ENCODE data around the gene GRK5.

Gene GRK5

DNA sequence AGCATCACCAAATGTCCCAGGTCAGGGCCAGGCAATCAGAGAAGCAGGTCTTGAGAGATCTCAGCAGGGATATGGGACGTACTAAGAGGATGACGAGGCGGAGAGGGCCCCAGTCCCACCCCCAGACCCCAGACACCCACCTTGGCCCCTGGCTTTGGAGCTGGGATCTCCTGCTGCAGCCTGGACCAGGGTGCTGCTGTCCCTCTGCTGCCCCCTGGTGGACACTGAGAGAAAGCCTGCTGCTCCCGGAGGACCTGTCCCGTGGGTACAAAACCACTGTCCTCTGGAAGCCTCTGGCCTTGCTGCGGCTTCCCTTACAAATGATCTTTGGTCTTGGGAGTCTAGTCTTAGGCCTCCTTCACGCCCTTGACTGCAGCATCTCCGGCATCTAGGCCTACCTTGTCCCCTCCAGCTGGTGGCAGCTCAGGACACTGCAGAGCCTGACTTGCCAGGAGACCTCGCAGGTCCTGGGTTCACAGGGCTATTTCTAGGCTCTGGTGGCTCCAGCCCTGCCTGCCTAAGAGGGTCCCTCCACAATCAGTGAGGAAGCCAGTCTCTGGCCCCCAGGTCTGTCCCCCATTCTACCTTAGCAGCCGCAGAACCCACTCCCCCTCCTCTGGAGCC lies 238.1 kb downstream of the GRK5 start:
- no peak for TF ChIP-seq EZH2 (optimal IDR thresholded peaks at IDR 0.05; ENCODE audit: low read depth, low read length)
- TF ChIP-seq, protein P1, sequence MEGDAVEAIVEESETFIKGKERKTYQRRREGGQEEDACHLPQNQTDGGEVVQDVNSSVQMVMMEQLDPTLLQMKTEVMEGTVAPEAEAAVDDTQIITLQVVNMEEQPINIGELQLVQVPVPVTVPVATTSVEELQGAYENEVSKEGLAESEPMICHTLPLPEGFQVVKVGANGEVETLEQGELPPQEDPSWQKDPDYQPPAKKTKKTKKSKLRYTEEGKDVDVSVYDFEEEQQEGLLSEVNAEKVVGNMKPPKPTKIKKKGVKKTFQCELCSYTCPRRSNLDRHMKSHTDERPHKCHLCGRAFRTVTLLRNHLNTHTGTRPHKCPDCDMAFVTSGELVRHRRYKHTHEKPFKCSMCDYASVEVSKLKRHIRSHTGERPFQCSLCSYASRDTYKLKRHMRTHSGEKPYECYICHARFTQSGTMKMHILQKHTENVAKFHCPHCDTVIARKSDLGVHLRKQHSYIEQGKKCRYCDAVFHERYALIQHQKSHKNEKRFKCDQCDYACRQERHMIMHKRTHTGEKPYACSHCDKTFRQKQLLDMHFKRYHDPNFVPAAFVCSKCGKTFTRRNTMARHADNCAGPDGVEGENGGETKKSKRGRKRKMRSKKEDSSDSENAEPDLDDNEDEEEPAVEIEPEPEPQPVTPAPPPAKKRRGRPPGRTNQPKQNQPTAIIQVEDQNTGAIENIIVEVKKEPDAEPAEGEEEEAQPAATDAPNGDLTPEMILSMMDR (IDR thresholded peaks at IDR 0.05; ENCODE audit: low read length): peak; percentile 92
- Histone ChIP-seq H3F3A (ENCODE audit: insufficient read depth, low read length) (no peaks in the 10 kb centered on the region), H3K4me3 (ENCODE audit: low read length) (no peak overlapping the region), H3K79me2 (ENCODE audit: low read length) (no peaks in the 10 kb centered on the region), H3K9me3 (replicated peaks; ENCODE audit: insufficient read depth, low read length) (no peaks in the 10 kb centered on the region), H3K4me1 (ENCODE audit: low read length) (no peaks in the 10 kb centered on the region), H4K20me1 (ENCODE audit: insufficient read depth, low read length) (peaks cover 3% of the 10 kb centered on the region; the same call in 1 of the 2 replicates), H3K27ac (ENCODE audit: low read length) (no peak overlapping the region), H2AFZ (ENCODE audit: low read length) (no peak overlapping the region), H3K36me3 (replicated peaks; ENCODE audit: insufficient read depth, low read length) (no peaks in the 10 kb centered on the region), H3K27me3 (replicated peaks; ENCODE audit: insufficient read depth, low read length) (no peaks in the 10 kb centered on the region), H3K9me2 (replicated peaks; ENCODE audit: insufficient read depth, low read length) (no peaks in the 10 kb centered on the region), H3K4me2 (ENCODE audit: low read depth, low read length) (no peak overlapping the region), H3K9ac (ENCODE audit: low read length) (no peak overlapping the region)
- peak; percentile 68 for DNase-seq

DNA sequence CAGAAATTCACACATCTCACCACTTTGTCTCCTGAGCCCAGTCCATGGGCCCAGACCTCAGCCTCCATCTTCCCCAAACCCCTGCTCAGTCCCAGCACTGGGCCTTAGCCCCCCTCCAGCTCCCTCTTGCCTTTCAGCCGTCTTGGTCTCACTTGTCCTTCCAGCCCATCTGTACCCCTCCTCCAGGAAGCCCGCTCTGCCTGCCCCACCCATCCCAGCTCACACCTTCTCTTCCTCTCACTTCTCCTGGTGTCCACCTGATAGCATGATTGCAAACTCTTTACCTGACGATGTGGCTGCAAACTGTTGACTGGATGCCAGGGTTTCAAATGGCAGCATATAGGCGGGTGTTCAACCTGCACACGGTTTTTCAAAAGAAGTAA lies 238.6 kb downstream of the GRK5 start:
- no peak overlapping the region for H3K9ac ChIP-seq (ENCODE audit: low read length)
- H3K4me2 ChIP-seq (ENCODE audit: low read depth, low read length): no peak overlapping the region

DNA sequence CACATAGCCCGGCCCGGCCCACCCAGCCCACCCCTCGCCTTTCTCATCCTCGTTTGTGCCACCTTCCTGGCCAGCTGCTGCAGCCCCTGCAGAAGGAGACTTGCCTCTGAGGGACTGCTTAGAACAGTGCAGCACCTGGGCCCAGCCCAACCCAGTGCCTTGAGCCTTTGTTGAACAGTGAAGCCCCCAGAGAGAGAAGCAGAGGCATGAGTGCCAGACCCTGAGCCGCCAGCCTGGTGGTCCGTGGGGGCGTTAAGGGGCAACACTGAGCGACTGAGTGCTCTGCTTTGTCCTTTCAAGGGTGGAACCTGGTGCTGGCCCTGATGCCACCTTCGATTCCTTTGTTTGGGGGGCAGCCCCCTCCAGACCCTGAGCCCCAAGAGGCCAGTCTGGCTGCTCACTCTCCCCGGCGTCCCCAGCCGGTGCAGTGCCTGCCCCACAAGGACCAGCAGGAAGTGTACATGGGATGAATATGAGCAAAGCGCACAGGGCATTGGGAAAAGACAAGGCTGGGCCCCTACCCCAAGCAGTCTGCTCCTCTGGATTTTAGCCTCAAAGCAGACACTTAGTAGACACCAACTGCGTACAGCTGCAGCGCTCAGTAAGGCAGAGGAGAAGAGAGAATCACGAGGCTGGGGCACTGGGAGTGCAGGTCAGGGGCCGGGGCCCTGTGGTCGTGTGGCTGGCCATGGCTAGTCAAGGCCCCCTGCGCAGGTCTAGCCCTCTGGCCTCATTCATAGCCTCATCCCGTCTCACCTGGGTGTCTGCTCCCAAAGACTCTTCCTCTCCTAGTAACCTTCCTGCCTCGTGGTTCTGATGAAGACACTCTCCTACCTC lies 239.3 kb downstream of the GRK5 start:
- H3K4me1 ChIP-seq (ENCODE audit: low read length): no peaks in the 10 kb centered on the region
- TF ChIP-seq EZH2 (optimal IDR thresholded peaks at IDR 0.05; ENCODE audit: low read depth, low read length) (no peak), EZH2phosphoT487 (IDR thresholded peaks at IDR 0.05; ENCODE audit: low read length) (no peak)
- TF ChIP-seq, protein P1 (IDR thresholded peaks at IDR 0.05; ENCODE audit: low read length): no peak
- H3K36me3 ChIP-seq (replicated peaks; ENCODE audit: insufficient read depth, low read length): no peaks in the 10 kb centered on the region
- no peak for DNase-seq
- H3K9me3 ChIP-seq (replicated peaks; ENCODE audit: insufficient read depth, low read length): no peaks in the 10 kb centered on the region
- no peak overlapping the region for H3K4me2 ChIP-seq (ENCODE audit: low read depth, low read length)
- no peak overlapping the region for H3K4me3 ChIP-seq (ENCODE audit: low read length)
- H3K27ac ChIP-seq (ENCODE audit: low read length): no peak overlapping the region
- H3K27me3 ChIP-seq (replicated peaks; ENCODE audit: insufficient read depth, low read length): no peaks in the 10 kb centered on the region
- no peaks in the 10 kb centered on the region for H3K79me2 ChIP-seq (ENCODE audit: low read length)
- H2AFZ ChIP-seq (ENCODE audit: low read length): no peak overlapping the region
- H3K9me2 ChIP-seq (replicated peaks; ENCODE audit: insufficient read depth, low read length): no peaks in the 10 kb centered on the region
- peaks cover 3% of the 10 kb centered on the region; the same call in 1 of the 2 replicates for H4K20me1 ChIP-seq (ENCODE audit: insufficient read depth, low read length)
- no peak overlapping the region for H3K9ac ChIP-seq (ENCODE audit: low read length)
- no peaks in the 10 kb centered on the region for H3F3A ChIP-seq (ENCODE audit: insufficient read depth, low read length)

More for the DNA sequence above, 238.6 kb downstream of the GRK5 start:
- H3K4me3 ChIP-seq (ENCODE audit: low read length): no peak overlapping the region
- no peaks in the 10 kb centered on the region for H3K9me2 ChIP-seq (replicated peaks; ENCODE audit: insufficient read depth, low read length)
- peaks cover 3% of the 10 kb centered on the region; the same call in 1 of the 2 replicates for H4K20me1 ChIP-seq (ENCODE audit: insufficient read depth, low read length)
- H3K9me3 ChIP-seq (replicated peaks; ENCODE audit: insufficient read depth, low read length): no peaks in the 10 kb centered on the region
- H3F3A ChIP-seq (ENCODE audit: insufficient read depth, low read length): no peaks in the 10 kb centered on the region
- no peak overlapping the region for H2AFZ ChIP-seq (ENCODE audit: low read length)
- H3K27me3 ChIP-seq (replicated peaks; ENCODE audit: insufficient read depth, low read length): no peaks in the 10 kb centered on the region
- no peak for DNase-seq
- no peak for TF ChIP-seq EZH2 (optimal IDR thresholded peaks at IDR 0.05; ENCODE audit: low read depth, low read length)
- no peak for TF ChIP-seq EZH2phosphoT487 (IDR thresholded peaks at IDR 0.05; ENCODE audit: low read length)
- TF ChIP-seq, protein P1 (IDR thresholded peaks at IDR 0.05; ENCODE audit: low read length): no peak
- H3K79me2 ChIP-seq (ENCODE audit: low read length): no peaks in the 10 kb centered on the region
- H3K27ac ChIP-seq (ENCODE audit: low read length): no peak overlapping the region
- no peaks in the 10 kb centered on the region for H3K36me3 ChIP-seq (replicated peaks; ENCODE audit: insufficient read depth, low read length)
- no peaks in the 10 kb centered on the region for H3K4me1 ChIP-seq (ENCODE audit: low read length)

Measured in MM.1S (cell line).